Type B pancreatic cell (in vitro differentiated cells): Measurements from ENCODE around the gene TMEM150C. TPM values are rescaled to one million over a fixed set of nuclear protein-coding genes. Genes with fewer than 3 reads are reported as not detected.
A peak's percentile ranks its signal among the peaks of the same experiment; 100 is the strongest.

Experiments used
- DNase-seq: peaks from one replicate; pipeline ENCODE4 v3.0.0; 2021; ENCODE audit warnings: mixed read lengths; ENCODE audit not compliant: unreplicated experiment; ENCODE audit errors: extremely low spot score
- H3K27ac Mint-ChIP-seq: 2 replicates; pipeline ENCODE4 v1.8.0; 2021; ENCODE audit warnings: mild to moderate bottlenecking, mixed read lengths
- H3K27me3 Mint-ChIP-seq: 2 replicates; pipeline ENCODE4 v1.8.0; 2021; ENCODE audit warnings: mixed read lengths
- H3K36me3 Mint-ChIP-seq: 2 replicates; pipeline ENCODE4 v1.8.0; 2021; ENCODE audit warnings: mixed read lengths
- H3K4me1 Mint-ChIP-seq: one replicate; pipeline ENCODE4 v1.8.0; 2021; ENCODE audit warnings: mixed read lengths; ENCODE audit not compliant: unreplicated experiment
- H3K4me3 Mint-ChIP-seq: 2 replicates; pipeline ENCODE4 v1.8.0; 2021; ENCODE audit warnings: mild to moderate bottlenecking, mixed read lengths
- H3K9me3 Mint-ChIP-seq: 2 replicates; pipeline ENCODE4 v1.8.0; 2021; ENCODE audit warnings: mixed read lengths
- CTCF ChIP-seq: fragments of 200-600 bp; sonication (generic); conservative IDR thresholded peaks from 2 replicates; pipeline ENCODE4 v1.5.0; 2021; ENCODE audit warnings: antibody characterized with exemption, mild to moderate bottlenecking
- total RNA-seq: library from RNA; stranded (reverse); gene quantifications from 2 replicates; pipeline ENCODE4 v1.2.1, GENCODE V29; 2021; ENCODE audit warnings: low replicate concordance

TMEM150C gene
- total RNA-seq, 1 donor from 2014 or later = 5.7 TPM

- peak overlapping the region; percentile 42 for H3K27ac Mint-ChIP-seq
- H3K9me3 Mint-ChIP-seq = no peaks in the 10 kb centered on the region
- H3K4me1 Mint-ChIP-seq = peaks cover 17% of the 10 kb centered on the region
- DNase-seq = no peak
- H3K27me3 Mint-ChIP-seq = no peaks in the 10 kb centered on the region
- no peaks in the 10 kb centered on the region for H3K36me3 Mint-ChIP-seq
- no peak for TF ChIP-seq CTCF
- H3K4me3 Mint-ChIP-seq = no peak overlapping the region
Observed at GRCh38 chr4:82584931-82585330, 23.1 kb upstream of the TMEM150C start.

GRCh38 chr4:82583897-82584587, 22.3 kb upstream of the TMEM150C start:
- no peak for DNase-seq
- no peaks in the 10 kb centered on the region for H3K36me3 Mint-ChIP-seq
- H3K27me3 Mint-ChIP-seq = no peaks in the 10 kb centered on the region
- no peaks in the 10 kb centered on the region for H3K9me3 Mint-ChIP-seq
- no peak for TF ChIP-seq CTCF
- H3K4me3 Mint-ChIP-seq = no peak overlapping the region
- peaks cover 17% of the 10 kb centered on the region for H3K4me1 Mint-ChIP-seq
- no peak overlapping the region for H3K27ac Mint-ChIP-seq

GRCh38 chr4:82579932-82580331, 18.1 kb upstream of the TMEM150C start:
- no peaks in the 10 kb centered on the region for H3K27me3 Mint-ChIP-seq
- H3K4me1 Mint-ChIP-seq = peaks cover 2% of the 10 kb centered on the region
- H3K36me3 Mint-ChIP-seq = no peaks in the 10 kb centered on the region
- H3K4me3 Mint-ChIP-seq = no peak overlapping the region
- DNase-seq = no peak
- no peak for TF ChIP-seq CTCF
- no peaks in the 10 kb centered on the region for H3K9me3 Mint-ChIP-seq
- H3K27ac Mint-ChIP-seq = no peak overlapping the region

- Mint-ChIP-seq H3K9me3 (no peaks in the 10 kb centered on the region), H3K27me3 (no peaks in the 10 kb centered on the region), H3K27ac (no peak overlapping the region), H3K4me1 (no peaks in the 10 kb centered on the region), H3K4me3 (no peak overlapping the region), H3K36me3 (no peaks in the 10 kb centered on the region)
- TF ChIP-seq CTCF = peak; percentile 49
- DNase-seq = no peak
Observed at GRCh38 chr4:82578935-82579334, 17.1 kb upstream of the TMEM150C start.

GRCh38 chr4:82577451-82577850, 15.7 kb upstream of the TMEM150C start:
- Mint-ChIP-seq H3K4me3 (no peak overlapping the region), H3K27ac (no peak overlapping the region), H3K27me3 (no peaks in the 10 kb centered on the region), H3K9me3 (no peaks in the 10 kb centered on the region), H3K4me1 (no peaks in the 10 kb centered on the region), H3K36me3 (no peaks in the 10 kb centered on the region)
- no peak for TF ChIP-seq CTCF
- DNase-seq = no peak
